HG02973 (cell line): ENCODE measurements around the gene ASCL3.
"Not testable (repeated sequence)": the region's sequence is repeated elsewhere in the genome, so short reads cannot be mapped to it uniquely, and the experiment has no call there.

Experiments
- ATAC-seq: cut with Tn5 transposase; IDR thresholded peaks from one replicate; pipeline ENCODE4 v1.9.1; 2021; ENCODE audit warnings: moderate library complexity; ENCODE audit not compliant: unreplicated experiment

The ASCL3 gene

DNA sequence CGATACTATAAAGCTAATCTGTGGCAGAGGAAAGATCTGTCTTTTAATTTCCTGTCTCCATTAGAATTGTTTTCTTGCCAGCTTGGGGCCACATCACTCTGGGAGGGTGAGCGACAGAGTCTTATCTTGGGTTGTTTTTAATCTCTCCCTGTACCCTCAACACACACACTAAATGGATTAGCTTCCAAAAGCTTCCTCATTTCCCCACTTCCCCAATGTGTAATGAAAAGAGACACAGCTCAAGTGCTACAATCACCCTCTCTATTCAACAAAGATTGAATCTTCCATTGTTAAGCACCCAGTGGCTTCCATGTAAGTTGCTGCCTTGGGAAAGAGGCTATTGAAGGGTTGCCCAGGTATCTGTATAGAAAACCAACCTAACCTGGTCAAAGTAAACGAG is 6.1 kb upstream of the ASCL3 start:
- ATAC-seq, result no peak

DNA sequence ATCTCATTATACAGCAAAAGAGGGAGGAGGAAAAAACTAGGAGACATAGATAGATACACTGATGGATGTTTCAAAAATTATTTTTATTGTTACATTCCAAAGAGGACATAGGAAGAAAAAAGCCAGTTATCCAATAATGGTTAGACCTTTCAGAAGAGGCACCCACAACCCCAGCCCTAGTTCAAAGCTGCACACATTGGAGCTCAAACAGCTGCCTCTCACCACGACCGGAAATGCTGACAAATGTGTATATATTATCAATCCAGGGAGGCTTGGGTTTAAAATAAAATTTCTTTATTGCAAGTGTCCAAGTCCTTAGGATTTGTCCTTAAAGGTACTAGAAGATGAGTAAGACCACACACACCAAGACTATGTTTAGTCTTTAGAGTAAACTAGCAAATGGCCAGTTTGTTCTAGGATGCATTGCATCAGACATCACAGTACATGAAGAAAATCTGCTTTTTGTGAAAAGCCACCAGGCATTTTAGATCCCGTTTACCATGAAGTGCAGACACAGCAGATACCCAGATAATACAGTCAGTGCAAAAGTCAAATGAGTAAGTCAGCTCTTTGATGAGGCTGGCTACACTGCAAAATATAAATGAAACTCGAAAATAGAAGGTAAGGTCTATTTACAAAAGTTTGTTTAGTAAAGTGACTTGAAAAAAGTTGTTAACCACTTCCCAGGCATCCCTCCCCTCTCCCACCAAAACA is 4.6 kb upstream of the ASCL3 start:
- no peak for ATAC-seq

- ATAC-seq, result no peak
Observed at GRCh38 chr11:8941341-8942103, 1.3 kb downstream of the ASCL3 start.

DNA sequence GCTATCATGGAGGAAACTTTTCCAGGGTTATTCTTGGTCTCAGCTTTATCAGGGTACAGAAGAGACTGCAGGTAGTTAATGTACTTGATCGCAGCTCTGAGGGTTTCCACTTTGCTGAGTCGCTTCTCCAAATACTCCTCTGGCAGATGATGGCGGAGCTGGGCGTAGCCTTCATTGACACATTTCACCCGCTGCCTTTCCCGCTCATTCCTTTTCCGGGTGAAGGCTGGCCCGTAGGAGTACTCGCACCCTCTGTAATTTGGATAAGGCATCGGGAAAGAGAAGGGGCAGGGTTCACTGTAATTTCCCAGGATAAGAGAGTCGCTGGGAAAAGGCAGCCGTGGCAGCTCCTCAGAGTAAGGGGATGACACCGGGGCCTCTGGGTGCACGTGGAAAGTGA is 5.2 kb downstream of the ASCL3 start:
- ATAC-seq, result no peak

- ATAC-seq, result no peak
Observed at GRCh38 chr11:8937159-8937558, 5.7 kb downstream of the ASCL3 start.

GRCh38 chr11:8935789-8936188 is 7.0 kb downstream of the ASCL3 start:
- not testable (repeated sequence) for ATAC-seq

DNA sequence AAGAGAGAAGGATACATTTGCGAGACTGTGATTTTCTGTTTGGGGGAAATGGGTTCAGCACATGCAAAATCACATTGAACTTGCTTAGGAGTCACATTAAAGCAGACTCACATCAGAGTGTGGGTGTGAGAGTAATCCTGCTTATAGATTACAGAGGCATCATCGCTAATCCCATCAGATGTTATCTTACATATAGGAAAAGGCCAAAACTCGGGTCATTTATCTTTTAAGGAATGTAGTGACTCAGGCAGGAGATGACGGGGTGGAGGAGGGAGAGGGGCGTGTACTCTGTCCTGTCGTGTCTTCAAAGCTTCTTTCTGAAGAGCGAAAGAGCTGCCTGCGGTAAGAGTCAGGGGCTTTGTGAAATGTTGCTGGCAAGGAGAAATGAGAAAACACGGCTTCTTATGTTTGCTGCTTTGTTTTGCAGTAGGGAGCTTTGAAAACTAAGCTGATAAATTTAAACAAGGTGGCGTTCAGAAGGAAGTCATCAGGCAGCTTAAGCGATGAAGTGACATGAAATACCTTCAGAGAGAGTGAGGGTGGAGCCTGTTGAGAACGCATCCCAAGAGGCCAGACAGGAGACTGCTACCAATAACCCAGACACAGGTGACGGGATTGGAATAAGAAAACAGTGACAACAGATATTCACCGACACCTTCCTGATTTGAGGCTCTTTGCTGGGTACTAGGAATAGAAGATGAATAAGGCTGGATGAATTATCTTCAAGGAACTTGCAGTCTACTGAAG is 7.9 kb downstream of the ASCL3 start:
- no peak for ATAC-seq

DNA sequence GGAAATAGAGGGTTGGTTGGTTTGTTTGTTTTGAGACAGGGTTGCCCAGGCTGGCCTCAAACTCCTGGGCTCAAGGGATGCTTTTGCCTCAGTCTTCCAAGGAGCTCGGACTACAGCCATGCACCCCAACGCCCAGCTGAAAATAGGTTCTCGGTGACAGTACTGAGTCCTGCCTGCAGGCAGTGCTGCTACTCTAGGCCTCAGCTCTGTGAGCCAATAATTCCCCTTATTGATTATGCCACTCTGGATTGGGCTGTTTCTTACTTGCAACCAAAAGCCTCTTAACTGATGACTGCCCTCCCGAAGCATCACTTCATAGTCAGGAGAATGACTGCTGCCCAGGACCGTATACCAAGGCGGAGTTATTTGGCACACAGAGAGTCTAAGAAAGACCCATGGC is 8.9 kb downstream of the ASCL3 start:
- no peak for ATAC-seq

GRCh38 chr11:8932564-8933180 is 10.1 kb downstream of the ASCL3 start, which contains the start of gene C11orf16:
C11orf16 (minus strand) TSS chr11:8932947; CDS start chr11:8932308, 639 bp downstream.
- ATAC-seq, result no peak

- ATAC-seq, result no peak
Observed at GRCh38 chr11:8930456-8931175, 12.2 kb downstream of the ASCL3 start.

DNA sequence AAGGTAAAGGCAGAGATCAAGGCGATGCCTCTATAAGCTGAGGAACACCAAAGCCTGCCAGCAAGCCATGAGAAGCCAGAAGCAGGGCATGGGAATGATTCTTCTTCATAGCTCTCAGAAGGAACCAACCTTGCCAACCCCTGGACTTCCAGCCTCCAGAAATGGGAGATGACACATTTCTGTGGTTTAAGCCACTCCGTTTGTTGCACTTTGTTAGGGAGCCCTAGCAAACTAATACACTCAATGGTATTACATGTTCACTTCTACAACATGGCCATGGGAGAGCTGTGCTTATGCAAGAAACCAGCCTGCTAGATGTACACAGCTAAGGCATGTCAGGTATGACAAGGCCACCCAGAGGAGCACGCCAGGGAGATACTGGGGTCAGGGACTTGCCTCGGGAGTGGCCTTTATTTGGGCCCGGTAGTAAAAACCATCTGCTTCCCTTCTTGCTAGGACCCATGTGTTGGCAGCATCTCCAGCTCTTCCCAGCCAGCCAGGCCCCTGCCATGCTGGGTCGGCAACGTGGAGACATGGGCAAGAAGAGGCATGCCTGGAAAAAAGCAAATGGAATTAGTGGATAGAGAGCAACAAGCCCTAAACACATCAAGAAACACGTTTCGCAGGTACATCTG is 13.7 kb downstream of the ASCL3 start:
- ATAC-seq, result no peak

GRCh38 chr11:8928205-8928604 is 14.6 kb downstream of the ASCL3 start:
- no peak for ATAC-seq

- no peak for ATAC-seq
Observed at GRCh38 chr11:8927233-8927632, 15.6 kb downstream of the ASCL3 start.

DNA sequence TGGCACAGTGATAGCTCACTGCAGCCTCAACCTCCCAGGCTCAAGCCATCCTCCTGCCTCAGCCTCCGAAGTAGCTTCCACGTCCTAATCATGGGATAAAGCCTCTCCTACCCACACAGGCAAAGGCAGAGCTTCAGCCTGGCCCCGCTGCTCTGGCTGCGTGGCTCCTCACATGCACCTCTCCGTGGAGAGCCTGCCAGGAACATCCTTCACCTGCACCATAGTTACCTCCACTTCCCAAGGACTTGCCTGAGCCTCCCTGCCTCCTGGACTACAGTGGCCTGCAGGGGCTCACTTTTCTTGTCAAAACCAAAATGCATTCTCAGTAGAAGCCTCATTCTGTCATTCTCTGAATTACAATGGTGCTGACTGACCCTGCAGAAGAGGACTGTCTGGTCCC is 16.6 kb downstream of the ASCL3 start:
- ATAC-seq, result no peak

DNA sequence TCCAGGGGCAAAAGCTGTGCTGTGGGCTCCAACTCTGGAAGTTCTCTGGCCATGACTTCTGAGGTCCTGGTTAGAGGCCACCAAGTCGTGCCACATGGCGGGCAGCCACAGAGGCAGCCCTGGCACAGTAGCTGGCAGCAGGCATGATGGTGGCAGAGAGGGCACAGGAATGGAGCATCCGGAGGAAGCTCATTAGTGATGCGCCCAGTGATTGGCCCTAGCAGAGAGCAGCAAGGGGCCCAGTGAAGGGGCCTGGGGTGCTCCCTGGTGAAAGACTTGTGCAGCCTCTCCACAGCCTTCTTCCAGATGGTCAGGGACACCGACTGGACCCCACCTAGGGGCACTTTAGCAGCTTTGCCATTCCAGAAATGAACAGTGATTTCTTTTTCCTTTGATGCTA is 17.1 kb downstream of the ASCL3 start:
- ATAC-seq, result no peak

GRCh38 chr11:8922691-8923090 is 20.1 kb downstream of the ASCL3 start:
- no peak for ATAC-seq

DNA sequence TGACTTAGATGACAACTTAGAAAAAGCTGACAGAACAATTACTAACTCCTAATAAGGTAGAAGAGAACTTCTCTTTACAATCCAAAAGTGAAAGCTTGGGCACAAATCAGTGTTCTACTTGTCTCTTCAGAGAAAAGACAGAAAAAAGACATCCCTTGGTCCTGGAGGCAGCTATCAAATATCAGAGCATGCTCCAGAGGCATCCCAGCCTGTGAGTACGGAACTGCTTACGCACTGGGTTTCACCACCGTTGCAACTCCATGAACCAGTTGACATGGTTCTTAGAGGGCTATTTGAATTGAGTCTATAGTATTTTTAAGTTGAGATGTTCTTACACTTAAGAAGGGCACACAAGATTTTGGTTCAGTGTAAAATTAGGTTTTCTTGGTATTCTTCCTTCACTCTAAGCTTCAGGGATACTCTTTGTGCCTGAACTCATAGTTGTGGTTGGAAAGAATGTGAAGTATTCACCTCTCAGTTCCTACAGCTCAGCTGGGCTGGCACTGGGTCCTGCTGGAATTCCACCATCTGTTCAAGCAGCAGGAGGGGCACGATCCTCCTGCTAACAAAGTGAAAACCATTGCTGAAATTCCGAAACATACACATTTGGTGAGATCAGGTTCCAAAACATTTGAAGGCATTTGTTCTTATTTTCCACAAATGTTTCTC is 25.5 kb downstream of the ASCL3 start:
- ATAC-seq, result no peak

- no peak for ATAC-seq
Observed at GRCh38 chr11:8914661-8915018, 28.2 kb downstream of the ASCL3 start.

DNA sequence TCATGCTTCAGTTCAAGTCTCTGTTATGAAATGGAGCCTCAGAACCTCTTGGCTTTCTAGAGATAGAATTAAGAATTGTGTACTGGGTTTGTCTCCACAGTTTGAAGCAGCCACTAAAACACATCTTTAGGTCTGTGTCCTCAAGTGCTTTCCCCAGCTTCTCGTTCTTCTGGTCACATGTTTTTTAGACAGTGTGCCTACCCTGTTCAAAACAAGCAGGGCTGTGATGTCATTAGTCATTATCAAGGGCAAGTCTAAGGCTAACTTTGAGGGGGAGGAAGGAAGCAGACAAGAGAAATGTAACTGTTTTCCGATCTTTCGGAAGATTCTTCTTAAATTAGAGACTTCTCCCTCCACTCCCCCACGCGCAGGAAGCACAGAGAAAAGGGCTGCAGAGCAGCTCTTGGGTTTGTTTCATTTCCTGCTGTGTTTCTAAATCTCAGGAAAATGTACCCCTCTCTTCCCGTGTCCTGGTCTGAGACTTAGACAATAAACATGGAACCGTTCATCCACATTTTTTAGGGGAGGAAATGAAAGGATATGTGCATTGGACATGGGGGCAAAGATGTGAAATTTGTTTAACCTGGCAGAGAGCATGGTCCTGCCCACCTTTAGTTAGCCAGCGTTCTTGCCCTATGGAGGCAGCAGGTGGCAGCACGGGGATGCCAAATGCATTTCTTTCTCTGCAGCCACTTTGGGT is 28.7 kb downstream of the ASCL3 start:
- ATAC-seq, result no peak
